Testis (tissue), 3 donors: ENCODE data around the gene MCC. TPM values are rescaled to one million over a fixed set of nuclear protein-coding genes. Genes with fewer than 3 reads are reported as not detected.
A peak's percentile ranks its signal among the peaks of the same experiment; 100 is the strongest.

Experiments used
- DNase-seq: peaks from one replicate; pipeline ENCODE4 v3.0.0-alpha.2; 2019
- H3K27ac ChIP-seq, 2 donors: fragments of 200-600 bp; sonication (generic); one replicate each; pipeline ENCODE4 v1.5.1; 2019
- H3K27me3 ChIP-seq: fragments of 200-600 bp; sonication (generic); one replicate; pipeline ENCODE4 v1.5.1; 2019
- H3K36me3 ChIP-seq: fragments of 200-600 bp; sonication (generic); one replicate; pipeline ENCODE4 v1.5.1; 2017; ENCODE audit warnings: low read depth; ENCODE audit errors: missing control alignments
- H3K4me1 ChIP-seq: fragments of 200-600 bp; sonication (generic); one replicate; pipeline ENCODE4 v1.5.1; 2019
- H3K4me3 ChIP-seq, 2 donors: fragments of 200-600 bp; sonication (generic); one replicate each; pipeline ENCODE4 v1.5.1; 2017 to 2019
- H3K9me3 ChIP-seq: fragments of 200-600 bp; sonication (generic); one replicate; pipeline ENCODE4 v1.5.1; 2017
- POLR2A ChIP-seq: fragments of 450-650 bp; IDR thresholded peaks from one replicate; pipeline ENCODE4 v1.6.1; 2017; ENCODE audit warnings: antibody characterized with exemption, mild to moderate bottlenecking, moderate library complexity
- WGBS, 2 donors: methylation state at CpG; one replicate each; pipeline ENCODE4 v1.1.5; 2018; 5-methylcytosine and 5-hydroxymethylcytosine counted together
- intact Hi-C: fragments of 100-400 bp; cut with DNase I; formaldehyde crosslinking; loops from one replicate; pipeline ENCODE4 v1.15.1; 2023; ENCODE audit warnings: low total_unique reads
- polyA plus RNA-seq: library from polyadenylated mRNA; stranded (reverse); fragments of 350-450 nt; fragmentation: Illumina TruSeq; extraction: RNeasy Lipid Tissue Mini Kit (QIAGEN cat#74804); gene quantifications from one replicate; pipeline ENCODE4 v1.2.3, GENCODE V29; 2014; ENCODE audit warnings: low read depth, low replicate concordance; ENCODE audit not compliant: insufficient read depth
- total RNA-seq, 2 donors: library from RNA; depleted of rRNA; stranded (reverse); fragments of >200 nt; gene quantifications; one replicate each; pipeline ENCODE4 v1.2.3, GENCODE V29; 2016
- TF ChIP-seq, protein P1 (sequence below), 3 experiments: fragments of 450-650 bp in 2 of 3; fragments of 200-600 bp in 1 of 3; sonication (generic) in 1 of 3; IDR thresholded peaks; one replicate each; pipeline ENCODE4 v1.5.1; 2016 to 2019; ENCODE audit warnings: antibody characterized with exemption in 3 of 3, mild to moderate bottlenecking in 2 of 3, moderate library complexity in 1 of 3

The MCC gene
- total and polyA plus RNA-seq, 3 donors from 2014 or later = 7.1 to 23.7 (median 21.4) TPM

DNA sequence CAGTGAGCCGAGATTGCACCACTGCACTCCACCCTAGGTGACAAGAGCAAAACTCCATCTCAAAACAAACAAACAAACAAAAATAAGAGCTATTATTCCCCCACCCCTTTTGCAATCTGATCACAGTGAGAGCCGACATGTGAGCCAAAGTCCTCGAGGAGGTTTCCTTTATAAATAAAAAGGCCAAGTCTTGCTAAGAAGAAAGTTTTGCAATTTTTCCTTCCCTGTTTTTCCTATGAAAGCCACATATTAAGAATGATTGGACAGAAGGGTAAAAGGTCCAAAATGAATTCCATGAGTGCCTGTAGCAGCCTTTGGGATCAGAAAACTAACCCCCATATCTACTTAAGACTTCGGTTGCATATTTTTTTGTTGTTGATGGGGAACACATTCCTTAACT, 233.1 kb downstream of the MCC start:
- no peak for DNase-seq
- WGBS, 2 donors = 51 to 66% methylated on average over 4 of the region's 4 CpGs
- TF ChIP-seq, protein P1, sequence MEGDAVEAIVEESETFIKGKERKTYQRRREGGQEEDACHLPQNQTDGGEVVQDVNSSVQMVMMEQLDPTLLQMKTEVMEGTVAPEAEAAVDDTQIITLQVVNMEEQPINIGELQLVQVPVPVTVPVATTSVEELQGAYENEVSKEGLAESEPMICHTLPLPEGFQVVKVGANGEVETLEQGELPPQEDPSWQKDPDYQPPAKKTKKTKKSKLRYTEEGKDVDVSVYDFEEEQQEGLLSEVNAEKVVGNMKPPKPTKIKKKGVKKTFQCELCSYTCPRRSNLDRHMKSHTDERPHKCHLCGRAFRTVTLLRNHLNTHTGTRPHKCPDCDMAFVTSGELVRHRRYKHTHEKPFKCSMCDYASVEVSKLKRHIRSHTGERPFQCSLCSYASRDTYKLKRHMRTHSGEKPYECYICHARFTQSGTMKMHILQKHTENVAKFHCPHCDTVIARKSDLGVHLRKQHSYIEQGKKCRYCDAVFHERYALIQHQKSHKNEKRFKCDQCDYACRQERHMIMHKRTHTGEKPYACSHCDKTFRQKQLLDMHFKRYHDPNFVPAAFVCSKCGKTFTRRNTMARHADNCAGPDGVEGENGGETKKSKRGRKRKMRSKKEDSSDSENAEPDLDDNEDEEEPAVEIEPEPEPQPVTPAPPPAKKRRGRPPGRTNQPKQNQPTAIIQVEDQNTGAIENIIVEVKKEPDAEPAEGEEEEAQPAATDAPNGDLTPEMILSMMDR (IDR thresholded peaks at IDR 0.05) = no peak
- TF ChIP-seq POLR2A = no peak
- H3K4me1 ChIP-seq = no peaks in the 10 kb centered on the region
- intact Hi-C loops = no loop called here
- H3K27me3 ChIP-seq = no peaks in the 10 kb centered on the region
- no peaks in the 10 kb centered on the region for H3K36me3 ChIP-seq
- peak overlapping the region in 1 of 2 donors; percentile 2 for H3K27ac ChIP-seq
- no peak overlapping the region for H3K4me3 ChIP-seq
- no peaks in the 10 kb centered on the region for H3K9me3 ChIP-seq

DNA sequence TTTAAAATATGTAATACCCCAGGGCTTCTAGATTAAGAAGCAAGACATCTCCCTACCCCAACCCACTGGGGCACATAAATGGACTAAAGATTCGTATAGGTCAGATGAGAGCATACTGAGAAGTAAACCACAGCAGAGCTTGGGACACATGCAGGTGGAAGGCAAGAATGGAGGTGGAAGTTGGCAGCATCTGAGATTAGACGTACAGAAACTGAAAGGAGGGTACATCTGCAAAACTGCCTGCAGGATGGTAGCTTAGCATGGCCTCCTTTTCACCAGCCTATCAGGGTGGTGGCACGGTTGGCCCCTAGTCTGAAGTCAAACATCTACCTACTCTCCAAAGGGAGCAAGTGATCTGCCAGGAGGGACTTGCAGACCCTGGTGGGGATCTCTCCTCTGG, 235.2 kb downstream of the MCC start:
- H3K9me3 ChIP-seq = no peaks in the 10 kb centered on the region
- H3K27ac ChIP-seq = no peak overlapping the region
- TF ChIP-seq, protein P1 (IDR thresholded peaks at IDR 0.05) = no peak
- TF ChIP-seq POLR2A = no peak
- H3K4me1 ChIP-seq = no peaks in the 10 kb centered on the region
- intact Hi-C loops = no loop called here
- no peaks in the 10 kb centered on the region for H3K36me3 ChIP-seq
- H3K27me3 ChIP-seq = no peaks in the 10 kb centered on the region
- H3K4me3 ChIP-seq = no peak overlapping the region
- DNase-seq = no peak
- WGBS, 2 donors = 81 to 96% methylated on average over 3 of the region's 3 CpGs

DNA sequence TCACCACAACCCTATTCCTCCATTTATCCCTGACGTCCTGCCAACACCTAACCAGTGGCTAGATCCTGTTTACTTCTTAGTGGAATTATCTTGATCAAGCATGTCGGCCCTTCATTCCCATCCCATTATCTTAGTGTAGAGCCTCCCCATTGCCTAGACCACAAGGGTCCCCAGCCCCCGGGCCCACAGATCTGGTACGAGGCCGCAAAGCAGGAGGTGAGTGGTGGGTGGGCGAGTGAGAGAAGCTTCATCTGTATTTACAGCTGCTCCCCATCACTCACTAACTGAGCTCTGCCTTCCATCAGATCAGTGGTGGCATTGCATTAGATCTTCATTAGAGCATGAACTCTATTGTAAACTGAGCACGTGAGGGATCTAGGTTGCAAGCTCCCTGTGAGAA, 236.2 kb downstream of the MCC start:
- 88 to 91% methylated on average over 7 of the region's 7 CpGs for WGBS, 2 donors
- H3K27ac ChIP-seq = no peak overlapping the region
- H3K27me3 ChIP-seq = no peaks in the 10 kb centered on the region
- intact Hi-C loops = no loop called here
- no peaks in the 10 kb centered on the region for H3K36me3 ChIP-seq
- H3K4me1 ChIP-seq = no peaks in the 10 kb centered on the region
- no peak for DNase-seq
- TF ChIP-seq POLR2A = no peak
- TF ChIP-seq, protein P1 (IDR thresholded peaks at IDR 0.05) = no peak
- H3K4me3 ChIP-seq = no peak overlapping the region
- H3K9me3 ChIP-seq = no peaks in the 10 kb centered on the region

GRCh38 chr5:113250341-113250953, 237.8 kb downstream of the MCC start:
- no peaks in the 10 kb centered on the region for H3K36me3 ChIP-seq
- no peaks in the 10 kb centered on the region for H3K27me3 ChIP-seq
- H3K4me1 ChIP-seq = peaks cover 5% of the 10 kb centered on the region
- 43% methylated on average over 7 of the region's 7 CpGs for WGBS, 2 donors
- DNase-seq = peak; percentile 53
- H3K4me3 ChIP-seq = no peak overlapping the region
- intact Hi-C loops = no loop called here
- TF ChIP-seq POLR2A = no peak
- TF ChIP-seq, protein P1 (IDR thresholded peaks at IDR 0.05) = no peak
- H3K9me3 ChIP-seq = no peaks in the 10 kb centered on the region
- H3K27ac ChIP-seq = peak overlapping the region in 1 of 2 donors; percentile 73

GRCh38 chr5:113249206-113249605, 239.0 kb downstream of the MCC start:
- no peak for TF ChIP-seq POLR2A
- TF ChIP-seq, protein P1 (IDR thresholded peaks at IDR 0.05) = no peak
- intact Hi-C loops = no loop called here
- Histone ChIP-seq H3K27ac (peak overlapping the region in 1 of 2 donors; percentile 16), H3K27me3 (no peaks in the 10 kb centered on the region), H3K9me3 (no peaks in the 10 kb centered on the region), H3K4me1 (peaks cover 7% of the 10 kb centered on the region), H3K36me3 (no peaks in the 10 kb centered on the region), H3K4me3 (no peak overlapping the region)
- 71 to 88% methylated on average over 1 of the region's 1 CpG for WGBS, 2 donors
- no peak for DNase-seq
